ENCODE measurements around the gene CACNA1H. TPM values are rescaled to one million over a fixed set of nuclear protein-coding genes. Genes with fewer than 3 reads are reported as not detected.
"Not testable (repeated sequence)": the region's sequence is repeated elsewhere in the genome, so short reads cannot be mapped to it uniquely, and the experiment has no call there.

CACNA1H gene
- total and polyA plus RNA-seq, 9 of the 15 experiments (the other 6 are each of a cell fraction or from before 2014, with no cell fraction given): 0.10 to 0.18 TPM; not detected in 7

DNA sequence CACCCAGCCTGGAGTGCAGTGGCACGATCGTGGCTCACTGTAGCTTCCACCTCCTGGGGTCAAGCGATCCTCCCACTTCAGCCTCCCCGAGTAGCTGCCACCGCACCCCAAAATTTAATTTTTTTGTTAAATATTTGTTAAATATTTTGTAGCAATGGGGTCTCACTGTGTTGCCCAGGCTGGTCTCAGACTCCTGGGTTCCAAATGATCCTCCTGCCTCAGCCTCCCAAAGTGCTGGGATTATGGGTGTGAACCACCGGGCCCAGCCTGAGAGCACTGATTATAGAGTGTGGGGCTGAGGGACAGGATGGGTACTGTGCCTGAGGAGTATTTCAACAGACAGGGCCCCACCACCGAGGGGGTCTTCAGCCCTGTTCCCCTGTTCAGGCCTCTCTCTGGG lies 36.5 kb downstream of the CACNA1H start:
- H2AFZ ChIP-seq (ENCODE audit: low read depth, low read length): no peak overlapping the region
- no peak overlapping the region for H3K27ac ChIP-seq (ENCODE audit: extremely low read depth, low read depth, low read length)
- H3K9me3 ChIP-seq (replicated peaks; ENCODE audit: control insufficient read depth, insufficient read depth, low read depth, low read length): no peaks in the 10 kb centered on the region
- H3K79me2 ChIP-seq (ENCODE audit: control insufficient read depth, insufficient read depth, low read length): no peaks in the 10 kb centered on the region
- ChIA-PET POLR2A (no interaction called here), CTCF (ENCODE audit: low intra/inter-chr PET ratio) (no interaction called here)
- no TSS peak for BruUV-seq (replicated peaks)
- H3K9ac ChIP-seq (ENCODE audit: insufficient read depth in 1 of 2, low read depth in 2 of 2, low read length in 2 of 2): no peak overlapping the region
- intact Hi-C loops (cut with micrococcal nuclease): no loop called here
- H3K9me1 ChIP-seq (ENCODE audit: control insufficient read depth, insufficient read depth, low read length): no peaks in the 10 kb centered on the region
- H3K27me3 ChIP-seq (ENCODE audit: control insufficient read depth in 2 of 2, insufficient read depth in 2 of 2, low read length in 2 of 2): peaks cover 0 to 27% of the 10 kb centered on the region in 2 experiments; a peak in 2 of 5 replicates
- H4K20me1 ChIP-seq (replicated peaks; ENCODE audit: control insufficient read depth, insufficient read depth, low read length): peaks cover 17% of the 10 kb centered on the region
- H3K4me2 ChIP-seq (ENCODE audit: insufficient read depth, low read length): no peak overlapping the region
- in situ Hi-C loops (cut with MboI): no loop called here
- TF ChIP-seq ZNF121 (CRISPR knock-in tag; conservative IDR thresholded peaks at IDR 0.05): peak; percentile 96
- TF ChIP-seq MCM3 (IDR thresholded peaks at IDR 0.05): no peak
- no peak for ATAC-seq
- DNase-seq (ENCODE audit: extremely low read depth in 1 of 4, low spot score in 3 of 4): no peak
- 3% methylated on average over 5 of the region's 7 CpGs for WGBS (ENCODE audit: insufficient coverage, low coverage, missing lambda C conversion rate)
- no peak overlapping the region for H3K4me3 ChIP-seq
- no peak for FAIRE-seq
- peaks cover 0 to 44% of the 10 kb centered on the region in 2 experiments; a peak in 3 of 5 replicates for H3K4me1 ChIP-seq (replicated peaks in 1 of 2; ENCODE audit: control insufficient read depth in 2 of 2, insufficient read depth in 2 of 2, low read length in 2 of 2)
- H3K36me3 ChIP-seq (ENCODE audit: control insufficient read depth, insufficient read depth, low read length): no peaks in the 10 kb centered on the region

GRCh38 chr16:1190789-1191188 lies 37.9 kb downstream of the CACNA1H start:
- H3K9ac ChIP-seq (ENCODE audit: insufficient read depth in 1 of 2, low read depth in 2 of 2, low read length in 2 of 2); H2AFZ ChIP-seq (ENCODE audit: low read depth, low read length); H3K4me2 ChIP-seq (ENCODE audit: insufficient read depth, low read length); H3K36me3 ChIP-seq (ENCODE audit: control insufficient read depth, insufficient read depth, low read length); intact Hi-C loops (cut with micrococcal nuclease); H3K27ac ChIP-seq (ENCODE audit: extremely low read depth, low read depth, low read length); ATAC-seq; CTCF ChIA-PET (ENCODE audit: low intra/inter-chr PET ratio); BruUV-seq (replicated peaks); FAIRE-seq; H3K79me2 ChIP-seq (ENCODE audit: control insufficient read depth, insufficient read depth, low read length); H3K4me3 ChIP-seq; DNase-seq (ENCODE audit: extremely low read depth in 1 of 4, low spot score in 3 of 4); H3K9me1 ChIP-seq (ENCODE audit: control insufficient read depth, insufficient read depth, low read length); in situ Hi-C loops (cut with MboI); H3K9me3 ChIP-seq (replicated peaks; ENCODE audit: control insufficient read depth, insufficient read depth, low read depth, low read length): not testable (repeated sequence)
- Histone ChIP-seq H3K27me3 (ENCODE audit: control insufficient read depth in 2 of 2, insufficient read depth in 2 of 2, low read length in 2 of 2) (peaks cover 0 to 22% of the 10 kb centered on the region in 2 experiments; a peak in 2 of 5 replicates), H4K20me1 (replicated peaks; ENCODE audit: control insufficient read depth, insufficient read depth, low read length) (peaks cover 17% of the 10 kb centered on the region), H3K4me1 (replicated peaks in 1 of 2; ENCODE audit: control insufficient read depth in 2 of 2, insufficient read depth in 2 of 2, low read length in 2 of 2) (peaks cover 0 to 57% of the 10 kb centered on the region in 2 experiments; a peak in 3 of 5 replicates)
- WGBS (ENCODE audit: insufficient coverage, low coverage, missing lambda C conversion rate): 6% methylated on average over 11 of the region's 11 CpGs
- POLR2A ChIA-PET: interaction anchor here (0.6 kb wide), 1 partner anchor 144 kb away, joined by 3 read pairs; no protein-coding TSS in a partner anchor

All from K562 (cell line).